ENCODE results near the gene DDX23.

The DDX23 gene

DNA sequence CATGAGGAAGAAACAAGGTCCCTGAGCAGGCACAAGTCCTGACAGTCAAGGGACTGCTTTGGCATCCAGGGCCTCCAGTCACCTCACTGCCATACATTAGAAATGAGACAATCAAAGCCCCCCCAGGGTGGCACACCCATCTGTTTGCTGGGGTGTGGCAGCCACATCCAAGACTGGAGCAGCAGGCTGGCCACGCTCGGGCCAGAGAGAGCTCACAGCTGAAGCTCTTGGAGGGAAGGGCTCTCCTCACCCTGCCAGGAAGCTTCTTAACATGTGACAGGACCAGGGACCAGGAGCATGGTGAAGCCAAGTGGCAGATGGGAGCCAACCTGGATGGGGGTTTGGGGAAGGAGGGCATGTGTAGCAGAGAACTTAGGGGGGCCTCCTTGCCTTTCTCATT is 23.7 kb downstream of the DDX23 start:
- Histone ChIP-seq H3K9me3 (ENCODE audit: low read length) (no peaks in the 10 kb centered on the region), H4K20me1 (ENCODE audit: insufficient read depth, low read length) (no peaks in the 10 kb centered on the region), H3K4me1 (ENCODE audit: insufficient read depth, low read length, severe bottlenecking) (no peaks in the 10 kb centered on the region), H3K9me2 (ENCODE audit: low read depth, low read length) (no peaks in the 10 kb centered on the region), H3K36me3 (ENCODE audit: insufficient read depth, low read length) (peaks cover 54% of the 10 kb centered on the region), H2AFZ (ENCODE audit: low read length) (no peak overlapping the region), H3K27ac (ENCODE audit: low read depth, low read length, poor library complexity, severe bottlenecking) (no peak overlapping the region), H3K27me3 (ENCODE audit: insufficient read depth, low read length) (no peaks in the 10 kb centered on the region), H3K9ac (ENCODE audit: low read length) (no peak overlapping the region), H3F3A (ENCODE audit: insufficient read depth, low read length) (no peaks in the 10 kb centered on the region), H3K79me2 (ENCODE audit: insufficient read depth, low read length) (no peaks in the 10 kb centered on the region), H3K4me2 (ENCODE audit: low read length) (no peak overlapping the region), H3K4me3 (ENCODE audit: low read depth, low read length, poor library complexity, severe bottlenecking) (no peak overlapping the region)
- TF ChIP-seq, protein P1, sequence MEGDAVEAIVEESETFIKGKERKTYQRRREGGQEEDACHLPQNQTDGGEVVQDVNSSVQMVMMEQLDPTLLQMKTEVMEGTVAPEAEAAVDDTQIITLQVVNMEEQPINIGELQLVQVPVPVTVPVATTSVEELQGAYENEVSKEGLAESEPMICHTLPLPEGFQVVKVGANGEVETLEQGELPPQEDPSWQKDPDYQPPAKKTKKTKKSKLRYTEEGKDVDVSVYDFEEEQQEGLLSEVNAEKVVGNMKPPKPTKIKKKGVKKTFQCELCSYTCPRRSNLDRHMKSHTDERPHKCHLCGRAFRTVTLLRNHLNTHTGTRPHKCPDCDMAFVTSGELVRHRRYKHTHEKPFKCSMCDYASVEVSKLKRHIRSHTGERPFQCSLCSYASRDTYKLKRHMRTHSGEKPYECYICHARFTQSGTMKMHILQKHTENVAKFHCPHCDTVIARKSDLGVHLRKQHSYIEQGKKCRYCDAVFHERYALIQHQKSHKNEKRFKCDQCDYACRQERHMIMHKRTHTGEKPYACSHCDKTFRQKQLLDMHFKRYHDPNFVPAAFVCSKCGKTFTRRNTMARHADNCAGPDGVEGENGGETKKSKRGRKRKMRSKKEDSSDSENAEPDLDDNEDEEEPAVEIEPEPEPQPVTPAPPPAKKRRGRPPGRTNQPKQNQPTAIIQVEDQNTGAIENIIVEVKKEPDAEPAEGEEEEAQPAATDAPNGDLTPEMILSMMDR (IDR thresholded peaks at IDR 0.05; ENCODE audit: low read length): no peak
- TF ChIP-seq EZH2 (IDR thresholded peaks at IDR 0.05; ENCODE audit: borderline replicate concordance, low read length): no peak

DNA sequence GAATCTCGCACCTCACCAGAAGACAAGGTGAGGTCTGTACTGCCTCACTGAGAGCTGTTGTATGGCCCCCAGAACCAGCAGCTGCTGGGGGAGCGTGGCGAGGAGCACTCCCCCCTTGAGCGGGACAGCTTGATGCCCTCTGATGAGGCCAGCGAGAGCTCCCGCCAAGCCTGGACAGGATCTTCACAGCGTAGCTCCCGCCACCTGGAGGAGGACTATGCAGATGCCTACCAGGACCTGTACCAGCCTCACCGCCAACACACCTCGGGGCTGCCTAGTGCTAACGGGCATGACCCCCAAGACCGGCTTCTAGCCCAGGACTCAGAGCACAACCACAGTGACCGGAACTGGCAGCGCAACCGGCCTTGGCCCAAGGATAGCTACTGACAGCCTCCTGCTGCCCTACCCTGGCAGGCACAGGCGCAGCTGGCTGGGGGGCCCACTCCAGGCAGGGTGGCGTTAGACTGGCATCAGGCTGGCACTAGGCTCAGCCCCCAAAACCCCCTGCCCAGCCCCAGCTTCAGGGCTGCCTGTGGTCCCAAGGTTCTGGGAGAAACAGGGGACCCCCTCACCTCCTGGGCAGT is 24.4 kb downstream of the DDX23 start:
- H3K4me2 ChIP-seq (ENCODE audit: low read length): no peak overlapping the region
- no peaks in the 10 kb centered on the region for H3K79me2 ChIP-seq (ENCODE audit: insufficient read depth, low read length)
- no peak overlapping the region for H2AFZ ChIP-seq (ENCODE audit: low read length)
- H3K9ac ChIP-seq (ENCODE audit: low read length): no peak overlapping the region
- no peak overlapping the region for H3K4me3 ChIP-seq (ENCODE audit: low read depth, low read length, poor library complexity, severe bottlenecking)
- no peak for TF ChIP-seq EZH2 (IDR thresholded peaks at IDR 0.05; ENCODE audit: borderline replicate concordance, low read length)
- TF ChIP-seq, protein P1 (IDR thresholded peaks at IDR 0.05; ENCODE audit: low read length): no peak
- H4K20me1 ChIP-seq (ENCODE audit: insufficient read depth, low read length): no peaks in the 10 kb centered on the region
- H3K27ac ChIP-seq (ENCODE audit: low read depth, low read length, poor library complexity, severe bottlenecking): no peak overlapping the region
- no peaks in the 10 kb centered on the region for H3K4me1 ChIP-seq (ENCODE audit: insufficient read depth, low read length, severe bottlenecking)
- no peaks in the 10 kb centered on the region for H3K9me3 ChIP-seq (ENCODE audit: low read length)
- H3K36me3 ChIP-seq (ENCODE audit: insufficient read depth, low read length): peaks cover 47% of the 10 kb centered on the region
- no peaks in the 10 kb centered on the region for H3K27me3 ChIP-seq (ENCODE audit: insufficient read depth, low read length)
- H3K9me2 ChIP-seq (ENCODE audit: low read depth, low read length): no peaks in the 10 kb centered on the region
- H3F3A ChIP-seq (ENCODE audit: insufficient read depth, low read length): no peaks in the 10 kb centered on the region

DNA sequence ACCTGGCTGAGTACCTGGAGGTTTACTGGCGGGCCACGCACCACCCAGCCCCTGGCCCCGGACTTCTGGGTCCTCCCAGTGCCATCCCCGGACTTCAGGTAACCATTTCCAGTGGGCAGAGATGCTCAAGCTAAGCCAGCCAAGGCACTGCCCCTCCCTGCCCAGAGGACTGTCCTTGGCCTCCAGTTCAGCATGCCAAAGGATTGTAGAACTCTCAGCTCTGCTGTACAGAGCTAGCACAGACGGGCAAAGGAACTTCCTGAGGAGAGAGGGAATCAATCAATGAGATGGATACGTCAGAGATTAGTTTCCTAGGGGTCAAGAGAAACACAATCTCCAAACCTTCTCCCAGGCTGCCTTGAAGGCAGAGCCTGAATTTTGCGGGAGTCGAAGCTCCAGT is 24.9 kb downstream of the DDX23 start:
- Histone ChIP-seq H3K9ac (ENCODE audit: low read length) (no peak overlapping the region), H4K20me1 (ENCODE audit: insufficient read depth, low read length) (no peaks in the 10 kb centered on the region), H2AFZ (ENCODE audit: low read length) (no peak overlapping the region), H3F3A (ENCODE audit: insufficient read depth, low read length) (no peaks in the 10 kb centered on the region), H3K9me3 (ENCODE audit: low read length) (no peaks in the 10 kb centered on the region), H3K4me2 (ENCODE audit: low read length) (no peak overlapping the region), H3K4me1 (ENCODE audit: insufficient read depth, low read length, severe bottlenecking) (no peaks in the 10 kb centered on the region), H3K4me3 (ENCODE audit: low read depth, low read length, poor library complexity, severe bottlenecking) (no peak overlapping the region), H3K36me3 (ENCODE audit: insufficient read depth, low read length) (peaks cover 41% of the 10 kb centered on the region), H3K27me3 (ENCODE audit: insufficient read depth, low read length) (no peaks in the 10 kb centered on the region), H3K27ac (ENCODE audit: low read depth, low read length, poor library complexity, severe bottlenecking) (no peak overlapping the region), H3K9me2 (ENCODE audit: low read depth, low read length) (no peaks in the 10 kb centered on the region), H3K79me2 (ENCODE audit: insufficient read depth, low read length) (no peaks in the 10 kb centered on the region)
- TF ChIP-seq, protein P1 (IDR thresholded peaks at IDR 0.05; ENCODE audit: low read length): no peak
- no peak for TF ChIP-seq EZH2 (IDR thresholded peaks at IDR 0.05; ENCODE audit: borderline replicate concordance, low read length)

All from OCI-LY1 (cell line).